Cortex of kidney (tissue), 1 donor: ENCODE data around the gene SPDYE2.
"Not testable (repeated sequence)": the region's sequence is repeated elsewhere in the genome, so short reads cannot be mapped to it uniquely, and the experiment has no call there.

Experiments used
- DNase-seq: peaks from one replicate; lab custom pipeline; 2025; lab: John Stamatoyannopoulos, UW

SPDYE2 gene

DNA sequence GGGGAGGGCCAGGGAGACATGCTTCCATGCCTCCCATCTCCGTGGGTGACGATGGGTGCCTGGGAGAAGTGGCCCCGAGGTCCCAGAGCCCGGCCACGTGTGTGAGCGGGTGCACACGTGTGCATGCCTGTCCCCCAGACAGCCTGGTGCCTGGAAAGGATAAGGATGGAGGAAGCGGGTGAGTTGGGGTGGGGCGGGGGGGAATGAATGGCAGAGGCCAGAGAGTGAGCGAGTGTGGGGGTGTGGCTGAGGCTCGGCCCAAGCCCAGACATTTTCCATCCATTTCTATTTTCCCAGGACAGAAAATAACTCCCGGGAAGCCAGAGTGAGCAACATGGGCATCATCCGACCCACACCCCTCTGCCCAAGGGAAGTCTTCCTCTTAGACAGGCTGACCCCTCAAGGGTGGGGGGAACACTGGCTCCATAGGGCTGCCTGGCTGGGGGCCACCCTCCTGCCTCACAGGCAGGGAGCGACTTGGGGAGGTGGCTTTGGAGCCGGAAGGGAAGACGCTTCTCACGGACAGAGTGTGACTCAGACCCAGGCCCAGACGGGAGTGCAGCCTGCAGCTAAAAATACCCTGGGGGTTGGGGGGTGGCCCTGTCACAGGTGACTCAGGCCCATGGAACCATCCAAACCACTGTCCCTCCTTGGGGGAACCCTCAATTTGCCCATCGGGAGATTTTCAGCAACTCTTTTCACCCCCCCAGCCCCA, 53.6 kb downstream of the SPDYE2 start:
- not testable (repeated sequence) for DNase-seq

DNA sequence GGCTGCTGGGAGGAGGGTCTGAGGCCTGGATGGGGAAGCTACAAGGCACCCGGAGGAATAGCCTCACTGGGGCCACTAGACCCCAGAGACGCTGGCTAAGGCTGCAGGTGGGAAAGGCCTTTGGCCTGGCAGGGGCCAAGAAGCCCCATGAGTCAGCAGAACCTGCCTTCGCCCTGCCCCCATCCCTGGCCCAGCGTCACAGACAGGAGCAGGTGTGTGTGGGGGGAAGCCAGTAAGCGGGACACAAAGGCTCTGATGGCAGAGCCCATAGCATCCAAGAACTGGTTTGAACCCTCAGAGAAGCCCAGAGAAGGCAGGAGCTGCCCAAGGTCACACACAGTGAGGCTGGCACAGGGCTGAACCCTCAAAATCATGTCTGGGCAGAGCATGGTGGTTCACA, 55.8 kb downstream of the SPDYE2 start:
- not testable (repeated sequence) for DNase-seq

DNA sequence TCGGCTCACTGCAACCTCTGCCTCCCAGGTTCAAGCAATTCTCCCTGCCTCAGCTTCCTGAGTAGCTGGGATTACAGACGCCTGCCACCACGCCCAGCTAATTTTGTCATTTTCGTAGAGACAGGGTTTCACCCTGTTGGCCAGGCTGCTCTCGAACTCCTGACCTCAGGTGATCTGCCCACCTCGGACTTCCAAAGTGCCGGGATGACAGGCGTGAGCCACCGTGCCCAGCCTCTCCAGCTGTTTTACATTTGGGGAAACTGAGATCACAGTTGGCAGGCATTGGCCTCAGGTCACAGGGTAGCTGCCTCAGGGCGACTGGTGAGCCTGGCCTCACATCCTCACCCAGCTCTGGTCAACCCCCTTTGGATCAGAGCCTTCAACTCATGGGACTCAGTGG, 58.7 kb downstream of the SPDYE2 start:
- not testable (repeated sequence) for DNase-seq

DNA sequence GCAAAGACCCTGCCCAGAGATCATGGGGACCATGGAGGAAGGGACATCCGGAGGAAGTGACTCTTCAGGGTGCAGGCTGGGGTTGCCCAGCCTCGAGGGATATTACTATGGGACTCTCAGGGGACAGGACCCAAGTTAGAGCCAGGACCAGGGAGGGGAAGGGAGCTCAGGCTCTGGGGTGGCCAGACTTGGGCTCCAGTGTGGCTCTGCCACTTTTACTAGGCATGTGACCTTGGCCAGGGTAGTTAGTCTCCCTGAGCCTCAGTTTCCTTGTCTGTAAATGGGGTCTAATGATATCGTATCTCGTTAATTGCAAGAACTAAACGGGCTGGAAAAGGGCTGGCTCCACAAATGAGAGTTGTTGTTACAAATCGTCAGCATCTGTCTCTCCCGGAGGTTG, 59.4 kb downstream of the SPDYE2 start:
- DNase-seq: not testable (repeated sequence)

DNA sequence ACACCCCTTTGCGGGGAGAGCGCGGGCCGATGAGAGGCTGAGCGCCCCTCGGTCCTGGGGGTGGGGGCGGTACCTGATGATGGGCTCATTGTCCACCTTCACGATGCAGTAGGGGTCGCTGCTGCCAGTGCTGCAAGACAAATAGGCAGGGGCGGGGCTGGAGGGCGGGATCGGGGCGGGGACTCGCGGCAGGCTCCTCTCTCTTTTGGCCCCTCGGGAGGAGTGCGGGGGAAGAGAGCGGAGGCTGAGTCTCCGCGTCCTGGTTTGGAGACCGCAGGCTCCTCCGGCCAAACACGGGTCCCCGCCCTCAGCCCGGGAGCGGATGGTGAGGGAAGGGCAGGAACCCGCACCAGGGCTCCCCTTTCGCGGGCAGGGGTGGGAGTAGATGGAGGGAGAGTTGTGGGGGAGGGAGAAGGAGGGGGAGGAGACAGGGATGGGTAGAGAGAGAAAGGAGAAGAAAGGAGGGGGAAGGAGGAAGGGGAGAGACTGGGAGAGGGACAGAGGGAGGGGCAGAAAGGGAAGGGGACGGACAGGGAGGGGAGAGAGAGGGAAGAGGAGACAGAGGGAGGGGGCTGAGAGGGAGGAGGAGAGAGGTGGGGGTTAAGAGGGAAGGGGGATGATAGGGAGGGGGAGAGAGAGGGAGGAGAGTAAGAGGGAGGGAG, 60.1 kb downstream of the SPDYE2 start:
- DNase-seq: not testable (repeated sequence)

DNA sequence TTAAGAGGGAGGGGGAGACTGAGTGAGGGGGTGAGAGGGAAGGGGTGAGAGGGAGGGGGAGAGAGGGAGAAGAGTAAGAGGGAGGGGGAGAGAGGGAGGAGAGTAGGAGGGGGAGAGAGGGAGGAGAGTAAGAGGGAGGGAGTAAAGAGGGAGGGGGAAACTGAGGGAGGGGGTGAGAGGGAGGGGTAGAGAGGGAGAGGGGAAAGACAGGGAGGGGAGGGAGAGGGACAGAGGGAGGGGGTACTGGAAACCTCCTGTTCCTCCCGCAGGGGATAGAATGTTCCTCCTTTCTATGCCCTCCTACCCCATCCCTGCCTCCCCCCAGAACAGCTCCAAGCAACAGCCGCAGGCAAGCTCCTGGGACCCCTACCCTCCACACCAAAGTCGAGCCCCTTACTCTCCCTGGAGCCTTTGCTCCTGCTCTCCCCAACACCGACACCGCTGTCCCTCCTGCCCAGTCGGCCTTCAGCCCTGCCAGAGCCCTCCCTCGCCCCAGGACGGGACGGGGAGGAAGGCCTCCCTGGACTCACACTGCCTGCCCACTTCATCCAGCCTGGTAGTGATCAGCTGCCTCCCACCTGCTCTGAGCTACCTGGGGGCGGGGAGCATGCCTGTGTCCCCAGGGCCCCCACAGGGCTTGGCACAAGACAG, 60.8 kb downstream of the SPDYE2 start:
- DNase-seq: not testable (repeated sequence)
